Stimulated activated CD4-positive, alpha-beta T cell treated with anti-CD3 and anti-CD28 coated beads, Interleukin-2, amount 100 ng/mL, for 24 hours (primary cell): ENCODE data around the gene ARID3A.

Source experiments
- DNase-seq, 2 donors: peaks; one replicate each; pipeline ENCODE4 v3.0.0-alpha.2; 2020

The ARID3A gene

GRCh38 chr19:1007399-1008251, 81.8 kb downstream of the ARID3A start:
- DNase-seq: no peak

GRCh38 chr19:1008268-1009040, 82.6 kb downstream of the ARID3A start:
- DNase-seq: no peak

GRCh38 chr19:1009041-1009980, 83.5 kb downstream of the ARID3A start:
- no peak for DNase-seq

DNA sequence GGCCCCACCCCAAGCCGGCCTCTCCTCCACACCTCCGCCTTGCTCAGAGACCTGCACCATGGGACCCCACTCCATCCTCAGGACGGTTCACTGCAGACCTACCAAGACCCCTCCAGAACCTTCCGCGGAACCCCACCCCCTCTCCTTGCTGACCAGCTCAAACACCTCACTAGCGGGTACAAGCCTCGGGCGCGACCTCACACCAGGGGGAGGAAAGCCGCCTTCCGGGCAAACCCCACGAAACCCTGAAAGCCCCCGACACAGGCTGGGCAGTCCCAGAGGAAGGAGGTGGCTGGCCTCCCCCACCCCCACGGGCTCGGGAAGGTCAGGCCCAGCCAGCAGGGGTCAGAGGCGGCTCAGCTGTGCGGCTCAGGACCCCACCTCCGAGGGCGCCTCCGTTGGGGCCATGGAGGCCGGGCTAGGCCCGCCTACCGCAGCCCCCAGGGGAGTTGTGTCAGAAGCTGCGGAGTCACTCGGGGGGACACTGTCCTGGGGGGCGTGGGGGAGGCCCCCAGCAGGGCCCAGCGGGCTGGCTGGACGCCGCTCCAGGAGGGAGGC, 84.2 kb downstream of the ARID3A start:
- DNase-seq: no peak

- no peak for DNase-seq
Observed at GRCh38 chr19:1010586-1011510, 85.0 kb downstream of the ARID3A start.

- no peak for DNase-seq
Observed at GRCh38 chr19:1011831-1012333, 86.0 kb downstream of the ARID3A start.

DNA sequence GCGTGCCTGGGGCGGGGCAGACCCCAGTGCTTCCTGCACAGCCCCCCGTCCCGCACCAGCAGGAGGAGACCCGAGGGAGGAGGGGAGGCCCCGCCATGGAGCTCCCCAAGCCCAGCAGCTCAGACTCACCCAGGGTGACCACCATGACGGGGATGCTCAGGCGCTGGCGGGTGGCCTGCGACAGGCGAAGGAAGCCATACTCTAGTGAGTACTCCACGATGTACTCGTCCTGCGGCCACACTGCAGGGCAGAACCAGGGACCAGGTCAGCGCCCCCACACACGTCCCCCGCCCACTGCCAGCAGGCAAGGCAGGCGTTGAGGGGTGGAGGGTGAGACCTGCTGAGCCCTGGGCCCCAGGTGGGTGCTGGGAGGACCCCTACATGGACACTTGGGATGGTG, 86.5 kb downstream of the ARID3A start:
- DNase-seq: no peak

- no peak for DNase-seq
Observed at GRCh38 chr19:1013218-1013617, 87.4 kb downstream of the ARID3A start.

DNA sequence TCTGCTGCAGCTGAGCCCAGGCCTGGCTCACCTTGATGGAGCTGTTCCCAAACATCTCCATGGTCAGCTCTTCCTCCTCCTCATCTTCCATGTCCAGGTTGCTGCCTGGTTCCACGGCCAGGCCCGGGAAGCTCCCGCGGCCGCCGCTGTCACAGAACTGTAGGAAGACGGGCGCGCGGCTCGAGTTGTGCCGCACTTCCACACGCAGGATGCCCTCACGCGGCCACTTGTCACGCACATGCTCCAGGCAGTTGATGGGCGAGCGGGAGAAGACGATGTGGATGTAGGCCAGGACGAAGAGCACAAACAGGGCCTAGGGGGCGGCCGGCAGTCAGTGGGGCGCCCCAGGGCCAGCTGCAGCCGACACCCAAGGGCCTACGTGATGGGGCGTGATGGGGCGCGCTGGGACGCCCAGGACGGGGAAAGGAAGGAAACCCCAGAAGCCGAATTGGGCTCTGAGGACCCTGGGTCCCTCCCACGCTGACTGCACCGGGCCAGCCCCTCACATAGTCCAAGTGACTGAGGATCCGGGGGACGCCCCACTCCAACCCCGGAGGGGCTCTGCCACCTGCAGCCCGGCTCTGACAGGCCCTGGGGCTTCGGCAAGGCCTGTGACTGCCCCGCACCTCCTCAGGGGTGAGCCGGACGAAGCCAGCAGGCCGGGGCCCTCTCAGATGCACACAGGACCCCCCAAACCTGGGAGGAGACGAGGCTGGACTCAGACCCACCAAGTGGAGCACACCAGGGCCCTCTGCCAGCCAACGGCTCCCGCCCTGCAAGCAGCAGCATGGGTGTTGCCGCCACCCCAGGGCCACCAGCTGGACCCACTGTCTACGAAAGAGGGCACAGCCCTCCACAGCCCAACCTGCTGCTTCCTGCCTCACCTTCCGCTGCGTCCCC, 88.6 kb downstream of the ARID3A start:
- no peak for DNase-seq

DNA sequence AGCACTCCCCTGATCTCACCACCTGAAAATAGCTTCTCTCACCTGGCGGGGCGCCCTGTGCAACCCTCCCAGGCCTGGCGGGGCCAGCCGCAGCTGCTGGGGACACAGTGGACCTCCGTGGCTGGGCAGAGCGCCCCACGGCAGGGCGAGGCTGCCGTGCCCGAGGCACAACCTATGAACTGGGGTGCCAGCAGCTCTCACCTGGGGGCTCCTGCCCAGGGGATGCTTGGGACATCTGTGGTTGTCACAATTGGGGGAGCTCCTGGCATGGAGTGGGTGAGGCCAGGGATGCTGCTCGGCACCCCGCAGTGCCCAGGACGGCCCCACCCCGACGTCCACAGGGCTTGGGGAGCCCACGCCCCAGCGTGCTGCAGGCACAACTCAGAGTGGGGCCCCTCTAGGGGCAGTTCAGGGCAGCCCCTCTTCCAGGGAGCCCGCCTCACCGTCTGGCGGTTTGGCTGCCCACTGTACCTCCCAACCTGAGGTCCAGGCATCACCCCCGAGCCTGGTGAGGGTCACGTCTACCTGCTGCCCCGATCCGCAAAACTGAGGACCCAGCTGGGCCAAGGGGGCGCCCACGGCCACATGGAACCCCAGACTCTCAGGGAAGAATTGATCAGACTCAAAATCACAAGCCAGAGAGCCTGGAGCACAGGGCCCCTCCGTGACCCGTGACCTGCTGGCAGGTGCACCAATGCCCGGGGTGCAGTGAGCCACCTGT, 89.4 kb downstream of the ARID3A start:
- no peak for DNase-seq

GRCh38 chr19:1015782-1016646, 90.2 kb downstream of the ARID3A start:
- DNase-seq: no peak

DNA sequence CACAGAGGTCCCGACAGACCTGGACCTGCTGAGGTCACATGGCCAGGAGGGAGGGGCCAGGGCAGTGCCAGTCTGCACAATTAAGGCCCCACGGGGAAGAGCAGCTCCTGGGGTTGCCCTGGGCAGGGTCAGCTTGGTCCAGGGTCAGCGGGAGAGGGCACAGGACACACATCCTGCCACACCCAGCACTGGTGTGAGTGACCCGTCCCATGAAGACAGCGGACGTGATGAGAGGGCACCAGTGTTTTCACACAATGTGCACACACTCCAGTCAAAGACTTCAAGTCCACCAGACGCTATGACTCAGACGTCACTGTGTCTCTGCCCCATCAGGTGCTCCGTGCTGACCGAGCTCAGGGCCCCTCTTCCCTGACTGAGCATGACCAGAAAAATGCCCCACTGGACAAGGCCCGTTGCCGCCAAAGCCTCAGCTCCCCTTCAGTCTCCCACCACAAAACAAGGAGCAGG, 90.8 kb downstream of the ARID3A start:
- no peak for DNase-seq

DNA sequence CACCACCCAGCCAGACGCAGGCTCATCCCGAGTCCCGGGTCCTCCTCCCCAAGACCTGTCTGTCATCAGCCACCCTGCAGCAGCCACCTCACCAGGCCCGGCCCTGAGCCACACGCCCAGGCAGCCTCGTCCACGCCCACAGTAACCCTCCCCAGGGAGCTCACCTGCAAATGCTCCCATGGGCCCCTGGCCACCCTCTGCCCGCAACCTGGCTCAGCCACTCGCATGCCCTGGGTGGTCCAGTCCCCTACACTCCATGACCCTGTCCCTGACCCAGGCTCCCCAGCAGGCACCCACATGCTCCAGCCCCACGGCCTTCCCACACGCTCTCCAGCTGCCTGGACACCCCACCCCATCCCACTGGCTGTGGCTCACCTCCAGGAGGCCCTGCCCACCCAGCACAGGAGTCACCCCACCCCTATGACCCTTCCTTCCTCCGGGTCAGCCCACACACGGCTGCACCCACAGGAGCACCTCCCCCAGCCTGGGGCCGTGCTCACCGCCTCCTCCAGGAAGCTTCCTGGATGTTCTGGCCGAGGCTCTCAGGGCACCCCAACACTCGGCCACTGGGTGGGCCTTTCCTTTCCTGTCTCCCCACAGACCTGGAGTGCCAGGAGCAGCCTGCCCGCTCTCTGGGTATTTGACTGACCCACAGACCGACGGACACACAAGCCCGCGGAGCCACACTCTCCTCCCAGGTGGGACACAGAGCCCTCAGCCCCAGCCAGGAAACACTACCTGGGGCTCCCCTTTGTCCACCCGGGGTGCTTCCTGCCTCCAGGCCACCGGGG, 91.5 kb downstream of the ARID3A start:
- DNase-seq: no peak

DNA sequence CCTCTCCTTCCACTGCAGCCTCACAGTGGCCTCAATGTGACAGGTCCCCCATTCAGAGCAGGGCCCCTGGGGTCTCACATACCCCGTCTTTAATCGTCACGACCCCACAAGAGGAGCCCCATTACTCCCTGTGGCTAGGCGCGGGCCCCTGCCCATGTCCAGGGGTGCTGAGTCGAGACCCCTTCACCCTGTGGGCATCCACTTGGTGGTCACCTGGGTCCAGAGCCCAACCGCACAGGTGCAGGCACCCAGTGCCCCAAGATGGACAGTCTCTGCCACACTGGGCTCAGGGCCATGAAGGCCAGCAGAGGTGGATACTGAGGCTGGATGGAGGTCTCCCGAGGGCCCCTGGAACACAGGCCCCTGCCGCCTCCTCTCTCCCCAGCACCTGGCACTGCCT, 92.1 kb downstream of the ARID3A start:
- DNase-seq: no peak

DNA sequence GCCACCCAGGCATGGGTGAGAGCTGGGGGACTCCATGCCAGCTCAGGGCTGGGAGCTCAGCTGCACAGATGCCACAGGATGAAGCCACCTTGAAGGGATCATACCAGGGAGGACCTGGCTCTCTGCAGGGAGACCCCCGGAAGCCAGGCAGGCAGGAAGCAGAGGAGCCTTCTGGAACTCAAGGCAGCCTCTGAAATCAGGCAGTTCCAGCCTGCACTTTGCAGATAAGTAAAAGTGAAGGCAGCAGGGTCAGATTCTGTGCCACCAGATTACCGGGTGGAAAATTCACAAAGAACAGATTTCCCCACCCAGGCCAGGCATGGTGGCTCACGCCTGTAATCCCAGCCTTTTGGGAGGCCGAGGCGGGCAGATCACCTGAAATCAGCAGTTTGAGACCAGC, 92.6 kb downstream of the ARID3A start:
- DNase-seq: no peak

DNA sequence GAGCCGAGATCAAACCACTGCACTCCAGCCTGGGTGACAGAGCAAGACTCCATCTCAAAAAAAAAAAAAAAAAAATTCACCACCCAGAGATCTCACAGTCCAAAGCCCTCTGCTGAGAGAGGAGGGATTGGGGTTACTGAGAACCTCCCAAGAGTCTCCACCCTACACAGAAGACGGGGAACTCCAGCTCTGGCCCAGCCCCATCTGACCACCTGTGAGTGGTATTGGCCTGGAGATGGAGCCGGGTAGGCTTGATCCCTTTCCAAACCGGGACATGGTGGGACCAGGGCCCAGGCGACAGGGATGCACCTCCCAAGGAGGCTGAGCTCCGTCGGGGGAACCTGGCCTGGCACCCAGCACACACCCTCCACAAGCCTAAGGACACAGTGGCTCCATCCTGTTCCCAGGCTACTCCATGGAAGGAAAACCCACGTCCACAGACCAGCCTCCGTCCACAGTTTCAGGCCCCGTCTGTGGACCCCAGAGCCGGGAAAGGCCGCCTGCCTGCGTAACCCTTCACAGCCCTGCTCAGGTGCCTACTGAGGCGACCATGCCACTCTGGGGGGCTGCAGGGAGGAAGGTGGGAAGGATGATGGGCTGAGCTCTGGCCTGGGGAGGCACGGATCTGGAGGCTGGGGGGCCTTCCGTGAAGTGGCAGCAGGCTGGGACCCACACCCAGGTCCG, 93.2 kb downstream of the ARID3A start:
- no peak for DNase-seq

- DNase-seq: no peak
Observed at GRCh38 chr19:1019616-1019961, 93.8 kb downstream of the ARID3A start.
